Amniotic stem cell (primary cell): ENCODE measurements around the gene OBSCN.

Source experiments
- DNase-seq: peaks from one replicate; lab custom pipeline; 2025; lab: John Stamatoyannopoulos, UW

OBSCN gene

DNA sequence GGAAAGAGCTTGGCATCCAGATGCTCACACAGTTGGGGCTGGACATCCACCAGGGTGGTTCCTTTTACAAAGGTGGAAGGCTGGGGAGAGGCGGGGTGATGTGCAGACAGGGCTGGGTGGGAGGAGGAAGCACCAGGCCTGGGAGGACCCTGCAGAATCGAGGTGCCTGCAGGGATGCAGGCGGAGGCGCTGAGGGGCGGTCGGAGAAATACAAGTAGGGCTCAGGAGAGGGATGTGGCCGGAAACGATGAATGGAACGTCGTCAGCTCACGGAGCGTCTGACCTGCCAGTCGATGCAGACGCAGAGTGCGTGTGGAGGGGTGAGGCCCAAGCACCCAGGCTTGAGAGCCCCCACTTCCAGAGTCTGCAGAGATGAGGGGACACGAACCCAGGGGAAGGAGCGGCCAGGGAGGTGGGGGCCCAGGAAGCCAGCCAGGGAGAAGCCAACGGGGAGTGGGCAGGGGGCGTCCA, 135.4 kb downstream of the OBSCN start:
- no peak for DNase-seq

GRCh38 chr1:228344631-228345072, 136.8 kb downstream of the OBSCN start:
- no peak for DNase-seq

DNA sequence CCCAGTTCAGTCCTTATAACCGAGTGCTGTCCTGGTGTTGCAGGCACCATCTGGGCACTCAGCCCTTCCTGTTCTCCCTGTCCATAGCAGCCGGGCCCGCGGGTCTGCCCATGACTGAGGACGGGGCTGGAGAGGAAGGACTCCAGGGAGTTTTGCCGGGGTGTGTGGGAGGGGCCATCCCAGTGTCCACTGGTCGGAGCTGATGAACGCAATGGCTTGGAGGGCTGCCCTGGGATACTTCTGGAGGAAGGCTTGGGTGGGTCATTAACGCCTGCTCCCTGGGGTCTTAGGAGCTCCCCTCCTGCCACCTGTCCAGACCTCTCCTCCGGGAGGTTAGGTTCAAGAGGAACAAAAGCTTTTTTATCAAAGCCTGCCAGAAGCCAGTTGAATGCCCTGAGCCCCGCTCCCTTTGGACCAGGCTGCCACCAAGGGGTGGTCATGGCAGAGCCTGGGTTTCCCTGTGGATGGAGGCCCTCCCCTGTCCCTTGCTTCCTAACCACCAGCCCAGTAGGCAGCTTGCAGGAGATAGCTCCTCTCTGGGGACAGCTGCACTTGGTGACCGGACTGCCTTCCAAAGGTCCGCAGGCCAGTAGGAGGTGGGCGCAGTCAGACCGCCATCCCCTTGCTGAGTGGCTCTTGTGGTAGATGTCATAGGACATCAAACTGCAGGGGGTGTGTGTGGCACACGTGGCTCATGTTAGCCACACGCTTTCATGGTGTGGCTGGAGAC, 137.5 kb downstream of the OBSCN start:
- no peak for DNase-seq

DNA sequence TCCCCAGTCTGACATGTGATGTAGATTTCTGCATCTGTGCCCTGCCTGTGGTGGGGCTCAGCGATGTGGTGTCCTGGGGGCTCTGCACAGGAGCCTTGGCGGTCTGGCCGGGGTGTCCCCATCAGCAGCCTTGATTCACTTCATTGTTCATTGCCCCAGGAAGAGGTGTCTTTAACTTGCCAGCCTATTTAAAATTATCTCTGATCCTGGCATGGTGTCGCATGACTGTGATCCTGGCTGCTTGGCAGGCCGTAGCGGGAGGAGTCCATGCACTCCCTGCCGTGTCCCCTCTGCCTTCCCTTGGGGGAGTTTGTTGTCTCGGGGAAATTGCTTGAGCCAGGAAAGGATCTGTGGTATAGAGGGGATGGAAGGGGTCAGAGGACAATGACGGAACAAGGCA, 138.9 kb downstream of the OBSCN start:
- no peak for DNase-seq

- no peak for DNase-seq
Measured at GRCh38 chr1:228347181-228347580, 139.3 kb downstream of the OBSCN start.

DNA sequence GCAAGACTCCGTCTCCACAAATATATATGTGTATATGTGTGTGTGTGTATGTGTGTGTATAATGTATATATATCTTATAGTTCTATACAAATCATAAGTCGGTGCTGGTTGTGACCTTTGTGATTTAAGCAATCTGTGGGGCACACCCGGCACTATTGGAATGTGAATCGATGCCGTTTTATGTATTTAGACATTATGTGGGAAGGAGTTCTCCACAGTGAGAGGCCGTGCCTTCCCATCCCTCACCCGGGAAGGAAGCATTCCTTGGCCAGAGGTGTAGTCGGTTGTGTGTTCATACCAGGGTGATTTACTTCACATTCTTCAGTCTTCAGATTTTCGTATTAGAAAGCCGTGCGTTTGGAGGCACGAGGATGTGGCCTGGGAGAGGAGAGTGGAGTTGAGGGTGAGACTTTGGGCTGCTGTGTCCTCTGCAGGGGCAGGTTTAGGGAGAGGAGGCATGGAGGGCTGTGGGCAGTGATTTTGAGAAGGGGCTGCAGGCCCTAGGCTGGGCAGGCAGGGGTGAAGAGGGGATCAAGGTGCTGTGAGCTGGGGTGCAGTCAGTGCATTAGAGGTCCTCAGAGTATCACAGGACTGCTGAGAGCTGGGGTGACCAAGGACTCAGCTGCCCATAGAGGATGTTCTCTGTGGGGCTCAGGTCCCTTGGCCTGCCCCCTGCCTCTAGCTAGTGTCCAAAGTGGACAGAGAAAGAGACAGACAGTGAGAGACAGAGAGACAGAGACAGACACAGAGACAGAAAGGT, 141.0 kb downstream of the OBSCN start:
- no peak for DNase-seq

DNA sequence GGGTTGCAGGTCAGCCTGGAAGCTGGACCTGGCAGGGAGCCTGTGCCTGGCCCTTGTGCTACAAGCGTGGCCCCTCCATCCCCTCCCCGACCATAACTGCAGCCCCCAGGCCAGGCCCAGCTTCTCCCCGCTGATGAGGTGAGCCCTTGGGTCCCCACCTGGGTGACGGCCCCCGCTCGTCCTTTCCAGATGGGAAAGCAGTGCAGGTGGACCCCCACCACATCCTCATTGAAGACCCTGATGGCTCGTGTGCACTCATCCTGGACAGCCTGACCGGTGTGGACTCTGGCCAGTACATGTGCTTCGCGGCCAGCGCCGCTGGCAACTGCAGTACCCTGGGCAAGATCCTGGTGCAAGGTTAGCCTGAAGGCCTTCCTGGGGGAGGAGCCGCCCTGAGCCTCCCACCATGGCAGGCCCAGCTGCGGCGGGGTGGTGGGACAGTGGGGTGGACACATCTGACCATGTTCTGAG, 141.9 kb downstream of the OBSCN start:
- DNase-seq = no peak

DNA sequence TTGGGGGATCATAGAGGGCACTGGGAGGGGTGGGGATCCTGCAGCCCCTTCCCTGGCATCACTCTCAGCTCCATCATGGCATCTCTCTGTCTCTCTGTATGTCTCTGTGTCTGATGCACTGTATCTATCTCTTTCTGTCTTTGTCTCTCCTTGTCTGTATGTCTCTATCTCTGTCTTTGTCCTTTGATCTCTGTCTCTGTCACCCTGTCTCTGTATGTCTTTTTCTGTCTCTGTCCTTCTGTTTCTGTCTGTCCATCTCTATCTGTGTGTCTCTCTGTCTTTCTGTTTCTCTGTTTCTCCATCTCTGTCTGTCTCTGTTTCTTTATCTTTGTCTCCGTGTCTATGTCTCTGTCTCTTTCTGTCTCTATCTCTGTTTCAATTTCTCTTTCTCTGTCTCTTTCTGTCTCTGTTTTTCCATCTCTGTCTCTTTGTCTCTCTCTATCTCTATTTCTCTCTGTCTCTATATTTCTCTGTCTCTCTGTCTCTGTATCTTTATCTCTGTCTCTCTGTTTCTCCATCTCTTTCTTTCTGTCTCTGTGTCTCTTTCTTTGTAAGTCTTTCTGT, 142.4 kb downstream of the OBSCN start:
- DNase-seq = no peak

DNA sequence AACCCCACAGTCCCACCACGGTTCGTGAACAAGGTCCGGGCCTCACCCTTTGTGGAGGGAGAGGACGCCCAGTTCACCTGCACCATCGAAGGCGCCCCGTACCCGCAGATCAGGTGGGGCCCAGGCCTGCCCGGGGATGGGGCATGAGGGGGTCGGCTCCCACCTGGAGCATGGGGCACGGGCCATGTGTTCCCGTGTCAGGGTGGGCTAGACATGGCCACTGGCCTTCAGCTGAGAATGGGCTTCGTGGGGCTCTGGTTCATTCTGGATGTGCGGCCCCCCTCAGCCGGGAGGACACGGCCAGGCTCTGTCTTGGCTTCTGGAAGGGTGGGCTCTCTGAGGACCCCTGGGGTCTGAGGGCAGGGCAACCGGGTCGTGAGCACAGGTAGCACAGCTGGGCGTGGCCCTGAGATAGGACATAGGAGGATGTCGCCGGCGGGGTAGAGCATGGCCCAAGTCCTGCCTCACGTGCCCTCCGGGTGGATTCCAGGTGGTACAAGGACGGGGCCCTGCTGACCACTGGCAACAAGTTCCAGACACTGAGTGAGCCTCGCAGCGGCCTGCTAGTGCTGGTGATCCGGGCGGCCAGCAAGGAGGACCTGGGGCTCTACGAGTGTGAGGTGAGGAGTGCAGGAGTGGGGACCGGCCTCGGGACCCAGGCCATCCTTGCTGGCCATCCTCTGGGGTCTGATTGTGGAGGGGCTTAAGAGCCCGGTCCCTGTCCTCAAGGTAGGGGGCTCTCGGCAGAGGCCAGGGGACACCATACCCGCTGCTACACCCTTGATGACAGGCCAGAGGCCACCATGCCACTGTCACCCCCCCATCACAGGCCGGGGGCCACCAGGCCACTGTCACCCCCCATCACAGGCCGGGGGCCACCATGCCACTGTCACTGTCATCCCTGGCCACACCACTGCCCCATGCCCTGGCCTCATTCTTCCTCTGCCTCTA, 143.3 kb downstream of the OBSCN start:
- no peak for DNase-seq

- no peak for DNase-seq
Measured at GRCh38 chr1:228351850-228352249, 144.0 kb downstream of the OBSCN start.

- DNase-seq = no peak
Measured at GRCh38 chr1:228352677-228353481, 145.0 kb downstream of the OBSCN start.

DNA sequence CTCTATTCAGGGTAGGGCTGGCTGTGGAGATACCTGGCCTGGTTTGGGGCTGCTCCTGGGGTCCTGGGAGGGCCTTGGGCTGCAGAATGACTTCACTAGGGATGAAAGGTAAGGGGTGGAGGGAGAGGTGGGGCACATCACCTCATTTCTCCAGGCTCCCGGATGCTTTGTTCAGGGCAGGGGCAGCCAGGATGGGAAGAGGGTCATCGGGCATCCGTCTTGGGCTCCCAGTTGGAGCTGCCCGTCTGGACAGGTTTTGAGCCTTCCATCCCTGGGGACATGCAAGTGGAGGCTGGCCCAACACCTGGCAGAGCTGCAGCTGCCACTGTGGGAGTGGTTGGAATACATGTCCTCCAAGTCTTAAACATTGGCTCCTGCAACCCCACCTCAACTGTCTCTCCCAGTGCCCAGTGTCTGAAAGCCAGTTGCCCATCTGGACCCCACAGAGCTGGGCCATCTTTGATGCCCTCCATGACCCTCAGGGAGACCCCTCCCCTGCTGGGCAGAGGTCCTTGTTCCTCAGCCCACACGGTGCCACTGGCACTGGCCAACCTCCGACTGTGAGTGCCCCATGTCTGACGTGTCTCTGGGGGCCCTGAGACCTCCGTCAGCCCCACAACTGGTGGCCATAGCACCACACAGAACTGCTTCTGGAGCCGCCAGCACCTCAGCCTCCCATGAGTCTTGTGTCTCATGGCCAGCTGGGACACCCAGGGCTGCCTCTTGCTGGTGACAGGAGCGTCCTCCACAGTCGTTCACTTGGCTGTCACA, 145.9 kb downstream of the OBSCN start:
- no peak for DNase-seq

DNA sequence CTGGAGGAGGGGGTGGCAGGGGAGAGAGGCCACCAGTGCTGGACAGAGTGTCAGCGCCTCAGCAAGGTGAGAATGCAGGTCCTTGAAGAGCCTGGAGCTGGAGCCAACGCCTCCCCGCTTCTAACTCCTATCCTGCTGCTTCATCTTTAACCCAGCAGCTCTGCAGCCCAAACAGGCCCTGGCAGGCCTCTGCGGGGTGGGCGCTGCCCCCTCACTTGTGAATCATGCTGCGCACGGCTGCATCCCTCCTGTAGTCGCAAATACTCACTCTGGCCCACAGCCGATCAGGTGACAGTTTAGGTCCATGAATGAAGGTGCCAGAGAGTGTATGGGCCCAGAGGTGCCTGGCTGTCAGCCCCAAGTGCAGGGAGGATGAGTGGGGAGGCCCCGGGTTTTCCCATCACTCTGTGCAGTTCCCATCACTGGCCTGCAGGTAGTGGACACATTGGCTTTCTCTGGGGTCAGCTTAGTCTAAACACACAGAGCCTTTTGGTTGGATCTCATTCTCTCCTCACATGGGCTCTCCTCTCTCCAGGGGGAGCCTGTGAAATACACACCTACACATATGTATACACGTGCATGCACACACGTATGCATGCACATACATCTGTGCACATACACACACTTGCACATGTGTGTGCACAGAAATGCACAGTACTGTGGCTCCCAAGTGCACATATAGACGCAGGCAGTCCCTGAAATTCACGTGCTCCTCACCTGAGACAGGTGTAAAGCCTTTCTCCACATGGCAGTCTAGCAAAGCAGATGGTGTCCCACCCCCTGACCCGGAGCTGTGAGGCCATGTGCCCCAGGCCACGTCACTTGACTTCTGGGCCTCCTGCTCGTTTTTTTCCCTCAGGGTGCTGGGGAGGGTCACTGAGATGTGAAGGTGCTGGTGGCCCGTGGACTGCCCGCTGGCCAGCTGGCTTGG, 146.8 kb downstream of the OBSCN start:
- DNase-seq = no peak

DNA sequence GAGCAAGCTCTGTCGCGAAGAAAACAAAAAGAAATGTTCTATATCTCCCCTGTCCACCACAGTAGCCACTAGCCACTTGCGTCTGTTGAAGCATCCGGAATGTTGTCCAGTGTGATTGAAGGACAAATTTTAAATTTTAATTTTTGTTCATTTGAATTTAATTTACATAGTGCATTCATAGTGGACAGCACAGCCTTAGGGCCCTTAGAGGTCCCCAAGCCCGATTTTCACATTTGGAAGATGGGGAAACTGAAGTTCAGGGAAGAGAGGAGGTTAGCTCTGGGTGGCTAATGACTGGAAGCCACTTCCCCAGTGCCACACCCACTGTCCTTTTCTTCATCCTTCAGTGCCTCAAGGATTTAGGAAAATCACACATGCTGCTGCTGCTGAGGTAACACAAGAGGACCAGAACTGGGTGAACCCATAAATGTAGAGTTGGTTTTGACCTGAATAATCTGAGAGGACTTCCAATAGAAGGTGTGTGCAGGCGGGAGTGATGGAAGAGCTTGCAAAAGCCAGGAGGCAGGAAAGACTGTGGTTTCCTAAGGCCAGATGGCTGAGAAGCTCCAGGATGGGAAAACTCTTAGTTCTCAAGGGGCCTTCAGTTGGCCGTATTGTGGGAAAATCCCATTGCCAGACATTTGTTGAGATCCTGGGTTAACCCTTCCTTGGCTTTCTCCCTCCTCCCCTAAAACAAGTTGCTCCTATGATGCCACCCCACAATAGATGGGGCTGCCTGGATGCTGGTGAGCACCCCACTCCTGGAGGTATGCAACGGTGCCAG, 149.2 kb downstream of the OBSCN start:
- DNase-seq = no peak

- DNase-seq = no peak
Measured at GRCh38 chr1:228358039-228358763, 150.4 kb downstream of the OBSCN start.

GRCh38 chr1:228358764-228359612, 151.1 kb downstream of the OBSCN start:
- no peak for DNase-seq
